Astrocyte (in vitro differentiated cells and primary cell): ENCODE results near the gene TBC1D3I. TPM values are rescaled to one million over a fixed set of nuclear protein-coding genes. Genes with fewer than 3 reads are reported as not detected.
"Not testable (repeated sequence)": the region's sequence is repeated elsewhere in the genome, so short reads cannot be mapped to it uniquely, and the experiment has no call there.

Experiments used
- DNase-seq: peaks from one replicate; pipeline ENCODE4 v3.0.0-alpha.2; 2010; ENCODE audit warnings: low read depth
- FAIRE-seq: peaks from 2 replicates; lab custom pipeline; 2011; peaks lifted over from hg19 to GRCh38; lab: Jason Lieb, UNC
- H2AFZ ChIP-seq: 2 replicates; pipeline ENCODE4 v1.6.0; 2012; ENCODE audit warnings: low read depth, low read length, inconsistent platforms
- H3K27ac ChIP-seq: 2 replicates; pipeline ENCODE4 v1.5.1; 2011; ENCODE audit warnings: low read depth, low read length, inconsistent platforms
- H3K27me3 ChIP-seq: 2 replicates; pipeline ENCODE4 v1.6.0; 2011; ENCODE audit warnings: low read length, inconsistent platforms; ENCODE audit not compliant: insufficient read depth
- H3K36me3 ChIP-seq: 2 replicates; pipeline ENCODE4 v1.5.1; 2011; ENCODE audit warnings: low read length, inconsistent platforms; ENCODE audit not compliant: insufficient read depth
- H3K4me1 ChIP-seq: 2 replicates; pipeline ENCODE4 v1.5.1; 2011; ENCODE audit warnings: low read length, inconsistent platforms; ENCODE audit not compliant: insufficient read depth
- H3K4me2 ChIP-seq: 2 replicates; pipeline ENCODE4 v1.6.0; 2012; ENCODE audit warnings: low read length, inconsistent platforms
- H3K4me3 ChIP-seq: 2 replicates; pipeline ENCODE4 v1.5.1; 2011; ENCODE audit warnings: low read depth, mild to moderate bottlenecking, low read length, inconsistent platforms; ENCODE audit not compliant: insufficient read depth
- H3K79me2 ChIP-seq: 2 replicates; pipeline ENCODE4 v1.6.0; 2012; ENCODE audit warnings: mild to moderate bottlenecking, low read length, inconsistent platforms; ENCODE audit not compliant: insufficient read depth
- H3K9ac ChIP-seq: 2 replicates; pipeline ENCODE4 v1.6.0; 2012; ENCODE audit warnings: mild to moderate bottlenecking, low read length, inconsistent platforms
- H3K9me3 ChIP-seq: 2 replicates; pipeline ENCODE4 v1.5.1; 2012; ENCODE audit warnings: low read depth, mild to moderate bottlenecking, low read length, inconsistent platforms; ENCODE audit not compliant: insufficient read depth
- H4K20me1 ChIP-seq: 2 replicates; pipeline ENCODE4 v1.6.0; 2012; ENCODE audit warnings: low read length, inconsistent platforms; ENCODE audit not compliant: insufficient read depth
- H3K27ac Mint-ChIP-seq: one replicate; pipeline ENCODE4 v1.8.0; 2021; ENCODE audit warnings: mild to moderate bottlenecking, mixed read lengths; ENCODE audit not compliant: unreplicated experiment
- H3K27me3 Mint-ChIP-seq: one replicate; pipeline ENCODE4 v1.8.0; 2021; ENCODE audit warnings: low read depth, mixed read lengths; ENCODE audit not compliant: unreplicated experiment
- H3K36me3 Mint-ChIP-seq: one replicate; pipeline ENCODE4 v1.8.0; 2021; ENCODE audit warnings: low read depth, mixed read lengths; ENCODE audit not compliant: unreplicated experiment
- H3K4me1 Mint-ChIP-seq: one replicate; pipeline ENCODE4 v1.8.0; 2021; ENCODE audit warnings: low read depth, mixed read lengths; ENCODE audit not compliant: unreplicated experiment
- H3K4me3 Mint-ChIP-seq: one replicate; pipeline ENCODE4 v1.8.0; 2021; ENCODE audit warnings: mild to moderate bottlenecking, moderate library complexity, mixed read lengths; ENCODE audit not compliant: unreplicated experiment
- H3K9me3 Mint-ChIP-seq: one replicate; pipeline ENCODE4 v1.8.0; 2021; ENCODE audit warnings: mild to moderate bottlenecking, mixed read lengths; ENCODE audit not compliant: unreplicated experiment
- CTCF ChIP-seq: IDR thresholded peaks from 2 replicates; pipeline ENCODE4 v1.5.1; 2011; ENCODE audit warnings: low read depth, mild to moderate bottlenecking, inconsistent platforms, low read length, moderate library complexity; ENCODE audit not compliant: insufficient read depth
- EZH2 ChIP-seq: IDR thresholded peaks from 2 replicates; pipeline ENCODE4 v1.6.1; 2012; ENCODE audit warnings: mild to moderate bottlenecking, low read length, inconsistent platforms; ENCODE audit not compliant: insufficient read depth
- total RNA-seq: library from RNA; stranded (reverse); gene quantifications from 2 replicates; pipeline ENCODE4 v1.2.1, GENCODE V29; 2021

Gene TBC1D3I
- total RNA-seq, 1 donor from 2014 or later = 0.11 TPM

GRCh38 chr17:36209575-36209974 lies 54.8 kb downstream of the TBC1D3I start:
- TF ChIP-seq CTCF (no peak), EZH2 (no peak)
- Histone ChIP-seq H3K9me3 (no peaks in the 10 kb centered on the region), H4K20me1 (no peaks in the 10 kb centered on the region), H3K9ac (no peak overlapping the region), H3K4me1 (no peaks in the 10 kb centered on the region), H2AFZ (no peak overlapping the region), H3K27ac (no peak overlapping the region), H3K27me3 (no peaks in the 10 kb centered on the region), H3K4me2 (no peak overlapping the region), H3K79me2 (no peaks in the 10 kb centered on the region), H3K36me3 (no peaks in the 10 kb centered on the region), H3K4me3 (no peak overlapping the region)
- H3K4me1 Mint-ChIP-seq = peaks cover 2% of the 10 kb centered on the region
- no peaks in the 10 kb centered on the region for H3K9me3 Mint-ChIP-seq
- H3K4me3 Mint-ChIP-seq = no peak overlapping the region
- DNase-seq (no peak), FAIRE-seq (no peak)
- no peak overlapping the region for H3K27ac Mint-ChIP-seq
- no peaks in the 10 kb centered on the region for H3K36me3 Mint-ChIP-seq
- peaks cover 25% of the 10 kb centered on the region for H3K27me3 Mint-ChIP-seq

GRCh38 chr17:36207383-36207782 lies 57.0 kb downstream of the TBC1D3I start:
- peaks cover 22% of the 10 kb centered on the region for H3K27me3 Mint-ChIP-seq
- not testable (repeated sequence) for H3K4me1 Mint-ChIP-seq, H3K36me3 Mint-ChIP-seq

GRCh38 chr17:36206486-36206821 lies 57.9 kb downstream of the TBC1D3I start:
- H3K27me3 ChIP-seq, H3K4me2 ChIP-seq, H3K79me2 ChIP-seq, H3K4me1 Mint-ChIP-seq, FAIRE-seq, H3K36me3 Mint-ChIP-seq, H3K9me3 Mint-ChIP-seq, H3K9me3 ChIP-seq, H2AFZ ChIP-seq, H3K4me3 ChIP-seq, H3K27ac ChIP-seq, H3K9ac ChIP-seq, H3K4me3 Mint-ChIP-seq, H3K4me1 ChIP-seq, H4K20me1 ChIP-seq, H3K36me3 ChIP-seq, H3K27ac Mint-ChIP-seq, DNase-seq: not testable (repeated sequence)
- H3K27me3 Mint-ChIP-seq = peaks cover 23% of the 10 kb centered on the region

More at GRCh38 chr17:36207383-36207782, 57.0 kb downstream of the TBC1D3I start:
- not testable (repeated sequence) for H3K79me2 ChIP-seq, H3K4me2 ChIP-seq, FAIRE-seq, H3K9ac ChIP-seq, H3K9me3 ChIP-seq, H3K27ac Mint-ChIP-seq, H3K27me3 ChIP-seq, H3K4me1 ChIP-seq, H3K9me3 Mint-ChIP-seq, H3K4me3 Mint-ChIP-seq, H2AFZ ChIP-seq, H4K20me1 ChIP-seq, H3K27ac ChIP-seq, DNase-seq, H3K4me3 ChIP-seq, H3K36me3 ChIP-seq
